Measurements from ENCODE around the gene MRPS5. TPM values are rescaled to one million over a fixed set of nuclear protein-coding genes. Genes with fewer than 3 reads are reported as not detected.

MRPS5 gene
- total RNA-seq, 1 donor from 2014 or later = 57.4 TPM

GRCh38 chr2:95158441-95158840 lies 36.8 kb upstream of the MRPS5 start:
- Histone ChIP-seq H3K79me2 (ENCODE audit: insufficient read depth, low read length) (peaks cover 5% of the 10 kb centered on the region), H3K36me3 (ENCODE audit: insufficient read depth, low read length) (peaks cover 17% of the 10 kb centered on the region), H3K4me2 (ENCODE audit: low read length) (peak overlapping the region; percentile 98), H3K4me3 (ENCODE audit: insufficient read depth, low read depth, low read length) (peak overlapping the region; percentile 86), H3K4me1 (ENCODE audit: insufficient read depth, low read length) (peaks cover 15% of the 10 kb centered on the region), H3K27me3 (ENCODE audit: insufficient read depth, low read length) (no peaks in the 10 kb centered on the region), H2AFZ (ENCODE audit: low read depth, low read length) (peak overlapping the region; percentile 99), H3K27ac (ENCODE audit: low read depth, low read length) (no peak overlapping the region), H3K9ac (ENCODE audit: low read length) (peak overlapping the region; percentile 84), H3K9me3 (ENCODE audit: insufficient read depth, low read depth, low read length) (peaks cover 25% of the 10 kb centered on the region), H4K20me1 (ENCODE audit: insufficient read depth, low read length) (no peaks in the 10 kb centered on the region)
- no peak for DNase-seq (ENCODE audit: low read depth)
- FAIRE-seq = no peak
- peak overlapping the region; percentile 75 for H3K4me3 Mint-ChIP-seq (ENCODE audit: unreplicated experiment)
- peaks cover 44% of the 10 kb centered on the region for H3K36me3 Mint-ChIP-seq (ENCODE audit: low read depth, unreplicated experiment)
- TF ChIP-seq CTCF (IDR thresholded peaks at IDR 0.05; ENCODE audit: insufficient read depth, low read depth, low read length) = no peak
- TF ChIP-seq EZH2 (IDR thresholded peaks at IDR 0.05; ENCODE audit: insufficient read depth, low read length) = no peak
- no peaks in the 10 kb centered on the region for H3K4me1 Mint-ChIP-seq (ENCODE audit: low read depth, unreplicated experiment)
- no peak overlapping the region for H3K27ac Mint-ChIP-seq (ENCODE audit: unreplicated experiment)
- H3K9me3 Mint-ChIP-seq (ENCODE audit: unreplicated experiment) = peaks cover 27% of the 10 kb centered on the region
- H3K27me3 Mint-ChIP-seq (ENCODE audit: low read depth, unreplicated experiment) = no peaks in the 10 kb centered on the region

- Histone ChIP-seq H4K20me1 (ENCODE audit: insufficient read depth, low read length) (no peaks in the 10 kb centered on the region), H3K4me2 (ENCODE audit: low read length) (no peak overlapping the region), H3K4me3 (ENCODE audit: insufficient read depth, low read depth, low read length) (no peak overlapping the region), H3K27ac (ENCODE audit: low read depth, low read length) (no peak overlapping the region), H3K4me1 (ENCODE audit: insufficient read depth, low read length) (no peaks in the 10 kb centered on the region), H3K36me3 (ENCODE audit: insufficient read depth, low read length) (peaks cover 31% of the 10 kb centered on the region), H3K27me3 (ENCODE audit: insufficient read depth, low read length) (no peaks in the 10 kb centered on the region), H3K9ac (ENCODE audit: low read length) (no peak overlapping the region), H3K9me3 (ENCODE audit: insufficient read depth, low read depth, low read length) (peaks cover 71% of the 10 kb centered on the region), H2AFZ (ENCODE audit: low read depth, low read length) (no peak overlapping the region), H3K79me2 (ENCODE audit: insufficient read depth, low read length) (no peaks in the 10 kb centered on the region)
- H3K27me3 Mint-ChIP-seq (ENCODE audit: low read depth, unreplicated experiment) = no peaks in the 10 kb centered on the region
- H3K4me1 Mint-ChIP-seq (ENCODE audit: low read depth, unreplicated experiment) = no peaks in the 10 kb centered on the region
- FAIRE-seq (no peak), DNase-seq (ENCODE audit: low read depth) (no peak)
- H3K36me3 Mint-ChIP-seq (ENCODE audit: low read depth, unreplicated experiment) = peaks cover 91% of the 10 kb centered on the region
- no peak overlapping the region for H3K27ac Mint-ChIP-seq (ENCODE audit: unreplicated experiment)
- TF ChIP-seq CTCF (IDR thresholded peaks at IDR 0.05; ENCODE audit: insufficient read depth, low read depth, low read length) (no peak), EZH2 (IDR thresholded peaks at IDR 0.05; ENCODE audit: insufficient read depth, low read length) (no peak)
- peaks cover 81% of the 10 kb centered on the region for H3K9me3 Mint-ChIP-seq (ENCODE audit: unreplicated experiment)
- no peak overlapping the region for H3K4me3 Mint-ChIP-seq (ENCODE audit: unreplicated experiment)
Measured at GRCh38 chr2:95149397-95149984, 27.9 kb upstream of the MRPS5 start.

GRCh38 chr2:95143838-95144237 lies 22.2 kb upstream of the MRPS5 start:
- FAIRE-seq = no peak
- H3K4me3 Mint-ChIP-seq (ENCODE audit: unreplicated experiment) = no peak overlapping the region
- DNase-seq (ENCODE audit: low read depth) = no peak
- H3K36me3 ChIP-seq (ENCODE audit: insufficient read depth, low read length) = peaks cover 1% of the 10 kb centered on the region
- H3K4me3 ChIP-seq (ENCODE audit: insufficient read depth, low read depth, low read length) = no peak overlapping the region
- no peaks in the 10 kb centered on the region for H3K27me3 ChIP-seq (ENCODE audit: insufficient read depth, low read length)
- H3K9ac ChIP-seq (ENCODE audit: low read length) = no peak overlapping the region
- H4K20me1 ChIP-seq (ENCODE audit: insufficient read depth, low read length) = no peaks in the 10 kb centered on the region
- H3K27ac Mint-ChIP-seq (ENCODE audit: unreplicated experiment) = no peak overlapping the region
- no peaks in the 10 kb centered on the region for H3K27me3 Mint-ChIP-seq (ENCODE audit: low read depth, unreplicated experiment)
- H2AFZ ChIP-seq (ENCODE audit: low read depth, low read length) = no peak overlapping the region
- peaks cover 71% of the 10 kb centered on the region for H3K9me3 Mint-ChIP-seq (ENCODE audit: unreplicated experiment)
- no peaks in the 10 kb centered on the region for H3K4me1 Mint-ChIP-seq (ENCODE audit: low read depth, unreplicated experiment)
- H3K36me3 Mint-ChIP-seq (ENCODE audit: low read depth, unreplicated experiment) = peaks cover 67% of the 10 kb centered on the region
- H3K27ac ChIP-seq (ENCODE audit: low read depth, low read length) = no peak overlapping the region
- TF ChIP-seq EZH2 (IDR thresholded peaks at IDR 0.05; ENCODE audit: insufficient read depth, low read length) (no peak), CTCF (IDR thresholded peaks at IDR 0.05; ENCODE audit: insufficient read depth, low read depth, low read length) (no peak)
- H3K4me2 ChIP-seq (ENCODE audit: low read length) = no peak overlapping the region
- peaks cover 46% of the 10 kb centered on the region for H3K9me3 ChIP-seq (ENCODE audit: insufficient read depth, low read depth, low read length)
- no peaks in the 10 kb centered on the region for H3K4me1 ChIP-seq (ENCODE audit: insufficient read depth, low read length)
- no peaks in the 10 kb centered on the region for H3K79me2 ChIP-seq (ENCODE audit: insufficient read depth, low read length)

Data from astrocyte (in vitro differentiated cells and primary cell).